ACC112 (cell line): ENCODE data around the gene CHCHD3.

Source experiments
- H2AFZ ChIP-seq: fragments of 200-600 bp; sonication (generic); one replicate; pipeline ENCODE4 v1.6.0; 2017; ENCODE audit warnings: antibody characterized with exemption, low read length; ENCODE audit not compliant: unreplicated experiment
- H3K27ac ChIP-seq: fragments of 200-600 bp; sonication (generic); 2 replicates; pipeline ENCODE4 v1.5.1; 2014; ENCODE audit warnings: low read depth, mild to moderate bottlenecking, antibody characterized with exemption, low read length, moderate library complexity
- H3K27me3 ChIP-seq: fragments of 200-600 bp; sonication (generic); 2 replicates; pipeline ENCODE4 v1.6.1; 2014; ENCODE audit warnings: mild to moderate bottlenecking, antibody characterized with exemption, low read length, moderate library complexity, mixed read lengths; ENCODE audit not compliant: insufficient read depth
- H3K36me3 ChIP-seq: fragments of 200-600 bp; sonication (generic); 2 replicates; pipeline ENCODE4 v1.6.1; 2016; ENCODE audit warnings: mild to moderate bottlenecking, antibody characterized with exemption, low read length, moderate library complexity, mixed read lengths; ENCODE audit not compliant: insufficient read depth
- H3K4me1 ChIP-seq: fragments of 200-600 bp; sonication (generic); one replicate; pipeline ENCODE4 v1.6.1; 2016; ENCODE audit warnings: low read length, mixed read lengths; ENCODE audit not compliant: insufficient read depth, unreplicated experiment, control insufficient read depth
- H3K4me3 ChIP-seq: fragments of 200-600 bp; sonication (generic); 2 replicates; pipeline ENCODE4 v1.5.1; 2014; ENCODE audit warnings: mild to moderate bottlenecking, low read depth, low read length
- H3K79me2 ChIP-seq: fragments of 200-600 bp; sonication (generic); one replicate; pipeline ENCODE4 v1.6.0; 2016; ENCODE audit warnings: low read length; ENCODE audit not compliant: control insufficient read depth, unreplicated experiment, insufficient read depth

Gene CHCHD3

DNA sequence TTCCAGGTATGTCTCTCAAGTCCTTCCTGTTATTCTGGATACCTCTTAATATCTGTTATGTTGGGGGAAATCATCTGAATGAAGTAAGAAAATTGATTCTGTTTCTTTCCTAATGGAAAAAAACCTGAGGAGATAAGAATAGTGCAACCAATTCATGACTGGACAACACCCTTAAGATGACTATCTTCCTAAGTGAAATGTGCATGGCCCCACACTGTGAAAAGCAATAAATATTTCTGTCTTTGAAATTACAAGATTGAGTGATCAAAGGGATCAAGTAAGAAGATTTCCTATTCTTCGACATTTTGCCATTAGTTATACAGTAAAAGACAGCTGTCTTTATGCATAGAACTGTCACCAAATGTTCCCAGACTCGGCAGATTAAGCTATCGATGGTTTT, 73.9 kb downstream of the CHCHD3 start:
- Histone ChIP-seq H3K4me3 (no peak overlapping the region), H3K36me3 (peaks cover 11% of the 10 kb centered on the region; the same call in 1 of the 2 replicates), H3K27ac (no peak overlapping the region), H3K27me3 (no peaks in the 10 kb centered on the region), H3K4me1 (peaks cover 8% of the 10 kb centered on the region), H3K79me2 (peaks cover 8% of the 10 kb centered on the region), H2AFZ (no peak overlapping the region)

DNA sequence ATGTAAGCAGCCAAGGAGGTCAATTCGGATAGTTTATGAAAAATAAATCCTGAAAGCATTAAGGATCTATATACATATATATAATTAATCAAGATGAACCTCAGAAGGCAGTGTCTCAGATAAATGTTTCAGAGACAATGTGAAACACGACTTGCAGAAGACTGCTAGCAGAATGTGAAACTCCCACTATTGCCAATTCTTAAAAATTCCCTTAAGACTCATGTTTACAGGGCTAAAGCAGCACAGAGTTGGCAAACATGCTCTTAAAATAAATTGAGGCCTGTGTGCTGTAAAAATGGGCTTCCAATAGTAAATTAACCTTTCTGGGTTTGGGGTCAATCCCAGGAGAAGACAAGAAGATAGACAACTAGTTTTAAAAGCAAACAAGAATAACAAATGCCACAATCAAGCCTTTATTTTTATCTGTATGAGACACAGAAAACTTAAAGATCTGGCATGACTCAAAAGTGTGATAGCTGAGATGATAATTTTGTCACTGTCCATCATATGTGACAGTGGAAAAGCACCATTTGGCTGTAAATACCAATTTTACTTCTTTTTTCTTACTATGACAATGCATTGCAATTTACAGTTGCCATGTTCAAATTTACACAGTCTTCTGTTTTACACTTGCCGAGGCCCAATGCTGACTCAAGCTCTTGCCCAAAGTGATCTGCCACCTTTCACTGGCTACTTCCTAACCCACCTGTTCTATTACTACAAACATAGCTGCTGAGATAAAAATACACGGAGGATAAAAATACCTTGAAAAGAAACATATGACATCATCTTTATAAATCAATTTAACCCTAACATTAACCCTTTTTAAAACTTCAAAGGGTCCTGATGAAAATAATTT, 78.6 kb downstream of the CHCHD3 start:
- Histone ChIP-seq H3K4me1 (peaks cover 6% of the 10 kb centered on the region), H3K36me3 (peaks cover 11% of the 10 kb centered on the region; the same call in 1 of the 2 replicates), H2AFZ (no peak overlapping the region), H3K79me2 (peaks cover 11% of the 10 kb centered on the region), H3K4me3 (no peak overlapping the region), H3K27me3 (no peaks in the 10 kb centered on the region), H3K27ac (no peak overlapping the region)

DNA sequence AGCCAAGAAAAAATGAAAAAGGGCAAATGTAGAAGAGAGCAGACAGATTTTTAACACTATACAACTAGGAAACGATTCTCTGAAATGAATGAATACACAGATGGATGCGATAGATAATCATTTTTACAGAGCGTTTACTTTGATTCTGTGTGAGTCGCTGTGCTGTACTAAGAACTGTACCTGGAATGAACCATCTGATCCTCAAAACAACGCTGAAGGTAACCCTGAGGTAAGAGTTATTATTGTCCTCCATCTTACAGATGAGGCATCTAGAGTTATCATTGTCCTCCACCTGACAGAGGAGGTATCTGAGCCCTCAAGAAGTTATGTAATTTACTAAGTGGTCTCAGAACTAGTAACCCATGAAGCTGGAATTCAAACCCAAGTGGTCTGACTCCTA, 80.2 kb downstream of the CHCHD3 start:
- Histone ChIP-seq H2AFZ (no peak overlapping the region), H3K4me3 (no peak overlapping the region), H3K4me1 (peaks cover 6% of the 10 kb centered on the region), H3K79me2 (peaks cover 11% of the 10 kb centered on the region), H3K36me3 (no peaks in the 10 kb centered on the region), H3K27me3 (no peaks in the 10 kb centered on the region), H3K27ac (no peak overlapping the region)

DNA sequence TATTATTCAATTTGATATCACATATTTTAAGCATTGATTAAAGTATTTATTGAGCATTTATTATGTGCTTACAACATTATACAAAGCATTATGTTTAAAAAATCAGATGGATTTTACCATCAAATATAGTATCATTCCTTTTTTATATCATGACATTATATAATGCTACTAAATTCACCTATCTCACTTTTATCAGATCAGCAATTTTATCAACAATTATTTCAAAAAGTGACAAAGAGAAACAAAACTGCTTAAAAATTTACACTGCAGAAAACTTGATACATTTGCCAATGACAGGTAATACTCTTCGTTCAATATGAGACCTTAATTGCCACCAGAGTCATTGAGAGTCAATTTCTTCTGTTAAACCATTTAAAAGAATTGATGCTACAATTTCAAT, 82.0 kb downstream of the CHCHD3 start:
- no peaks in the 10 kb centered on the region for H3K36me3 ChIP-seq
- H3K79me2 ChIP-seq, result peaks cover 18% of the 10 kb centered on the region
- H2AFZ ChIP-seq, result no peak overlapping the region
- no peaks in the 10 kb centered on the region for H3K27me3 ChIP-seq
- H3K27ac ChIP-seq, result no peak overlapping the region
- peaks cover 6% of the 10 kb centered on the region for H3K4me1 ChIP-seq
- H3K4me3 ChIP-seq, result no peak overlapping the region

DNA sequence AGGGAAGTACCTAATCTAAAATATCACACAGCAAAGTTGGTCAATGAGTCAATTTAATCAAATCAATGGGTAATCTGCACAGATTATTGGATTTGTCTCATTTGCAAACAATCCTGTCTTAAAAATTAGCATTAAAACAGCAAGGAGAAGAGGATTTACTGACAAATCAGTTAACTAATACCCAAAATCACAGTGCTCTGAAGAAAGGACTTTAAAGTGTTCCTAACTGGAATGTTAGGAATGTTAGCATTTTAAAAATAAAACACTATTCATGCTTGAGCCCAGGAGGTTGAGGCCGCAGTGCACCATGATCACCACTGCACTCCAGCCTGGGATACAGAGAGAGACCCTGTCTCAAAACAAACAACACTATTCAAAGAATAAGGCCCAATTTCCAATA, 83.1 kb downstream of the CHCHD3 start:
- Histone ChIP-seq H2AFZ (no peak overlapping the region), H3K4me1 (peaks cover 6% of the 10 kb centered on the region), H3K27me3 (no peaks in the 10 kb centered on the region), H3K4me3 (no peak overlapping the region), H3K79me2 (peaks cover 27% of the 10 kb centered on the region), H3K36me3 (no peaks in the 10 kb centered on the region), H3K27ac (no peak overlapping the region)

DNA sequence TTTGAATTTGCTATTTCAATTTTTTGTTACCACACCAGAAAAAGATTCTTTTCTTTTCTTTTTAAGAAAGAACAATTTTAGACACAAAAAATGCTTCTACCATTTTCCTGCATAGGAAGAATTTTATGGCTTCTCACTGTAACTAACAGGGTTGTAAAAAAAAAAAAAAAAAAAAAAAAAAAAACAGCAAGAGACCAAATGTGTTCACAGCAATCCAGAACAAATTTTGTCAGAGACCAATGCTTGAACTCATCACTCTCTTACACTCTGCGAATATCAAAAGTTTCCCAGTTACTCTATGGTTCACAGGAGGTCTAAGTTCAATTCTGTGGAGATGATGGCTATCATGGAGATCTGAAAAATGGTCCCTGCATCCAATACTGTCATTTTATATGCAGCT, 84.4 kb downstream of the CHCHD3 start:
- Histone ChIP-seq H3K79me2 (peaks cover 33% of the 10 kb centered on the region), H3K27ac (no peak overlapping the region), H3K36me3 (no peaks in the 10 kb centered on the region), H3K27me3 (no peaks in the 10 kb centered on the region), H3K4me3 (no peak overlapping the region), H3K4me1 (peaks cover 6% of the 10 kb centered on the region), H2AFZ (no peak overlapping the region)

DNA sequence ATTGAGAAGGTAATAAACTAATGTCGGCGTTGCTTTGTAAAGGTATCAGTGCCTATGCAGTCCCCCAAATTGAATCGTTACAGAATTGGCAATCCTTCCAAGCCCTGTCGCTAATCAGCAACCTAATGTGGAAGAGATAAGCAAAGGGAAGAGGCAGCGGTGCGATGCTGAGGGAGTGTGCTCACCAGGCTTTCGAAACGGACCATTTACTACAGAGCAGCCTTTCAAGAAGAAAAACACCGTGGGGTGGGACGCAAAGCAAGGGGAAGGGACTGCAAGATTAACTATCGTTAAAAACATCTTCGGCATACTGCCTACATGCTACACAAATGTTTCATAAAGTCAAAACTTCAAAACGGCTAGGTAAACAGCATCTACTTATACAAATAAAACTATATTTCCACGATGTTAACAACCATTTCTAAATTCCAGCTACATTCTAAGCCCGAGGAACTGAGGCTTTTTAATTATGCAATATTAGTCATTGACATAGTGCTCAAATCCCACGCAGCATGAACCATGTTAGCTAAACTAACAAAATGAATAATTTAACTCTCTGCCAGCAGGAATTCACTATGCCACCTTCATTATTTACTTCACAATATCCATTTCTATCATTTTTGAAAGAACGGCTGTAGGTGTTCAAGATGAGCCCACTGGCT, 85.2 kb downstream of the CHCHD3 start:
- Histone ChIP-seq H3K36me3 (no peaks in the 10 kb centered on the region), H3K27me3 (no peaks in the 10 kb centered on the region), H3K27ac (no peak overlapping the region), H2AFZ (no peak overlapping the region), H3K4me3 (no peak overlapping the region), H3K79me2 (peaks cover 39% of the 10 kb centered on the region), H3K4me1 (peaks cover 6% of the 10 kb centered on the region)

DNA sequence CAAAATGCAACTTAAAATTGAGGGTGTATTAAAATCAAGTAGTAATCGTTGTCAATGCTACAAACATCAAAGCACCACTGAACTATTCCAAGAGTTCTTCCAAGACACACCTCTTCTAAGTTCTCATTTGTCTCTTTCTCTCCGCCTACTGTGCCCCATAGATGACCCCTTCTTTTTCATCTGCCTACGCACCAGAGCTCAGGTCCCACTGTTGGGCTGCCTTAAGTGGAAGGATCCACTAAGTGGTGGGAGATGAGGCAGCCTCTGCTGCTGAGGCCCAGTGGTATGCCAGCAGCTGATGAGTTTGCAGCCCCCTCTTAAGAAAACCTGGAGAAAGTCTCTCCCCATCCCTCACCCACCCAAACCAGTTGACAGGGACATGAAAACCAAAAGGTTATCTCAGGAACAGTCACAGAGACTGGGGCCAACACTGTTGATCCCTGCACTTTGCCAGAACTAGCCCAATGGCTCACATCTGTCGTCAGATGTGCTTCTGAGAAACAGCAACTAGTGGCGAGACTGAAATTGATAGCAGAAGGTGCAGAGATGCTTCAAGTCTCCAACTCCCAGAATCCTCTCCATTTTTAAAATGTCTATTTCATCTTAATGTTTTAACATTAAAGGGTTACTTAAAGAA, 88.4 kb downstream of the CHCHD3 start:
- Histone ChIP-seq H3K36me3 (no peaks in the 10 kb centered on the region), H3K27ac (no peak overlapping the region), H2AFZ (no peak overlapping the region), H3K27me3 (no peaks in the 10 kb centered on the region), H3K4me3 (no peak overlapping the region), H3K4me1 (peaks cover 1% of the 10 kb centered on the region), H3K79me2 (peaks cover 39% of the 10 kb centered on the region)

DNA sequence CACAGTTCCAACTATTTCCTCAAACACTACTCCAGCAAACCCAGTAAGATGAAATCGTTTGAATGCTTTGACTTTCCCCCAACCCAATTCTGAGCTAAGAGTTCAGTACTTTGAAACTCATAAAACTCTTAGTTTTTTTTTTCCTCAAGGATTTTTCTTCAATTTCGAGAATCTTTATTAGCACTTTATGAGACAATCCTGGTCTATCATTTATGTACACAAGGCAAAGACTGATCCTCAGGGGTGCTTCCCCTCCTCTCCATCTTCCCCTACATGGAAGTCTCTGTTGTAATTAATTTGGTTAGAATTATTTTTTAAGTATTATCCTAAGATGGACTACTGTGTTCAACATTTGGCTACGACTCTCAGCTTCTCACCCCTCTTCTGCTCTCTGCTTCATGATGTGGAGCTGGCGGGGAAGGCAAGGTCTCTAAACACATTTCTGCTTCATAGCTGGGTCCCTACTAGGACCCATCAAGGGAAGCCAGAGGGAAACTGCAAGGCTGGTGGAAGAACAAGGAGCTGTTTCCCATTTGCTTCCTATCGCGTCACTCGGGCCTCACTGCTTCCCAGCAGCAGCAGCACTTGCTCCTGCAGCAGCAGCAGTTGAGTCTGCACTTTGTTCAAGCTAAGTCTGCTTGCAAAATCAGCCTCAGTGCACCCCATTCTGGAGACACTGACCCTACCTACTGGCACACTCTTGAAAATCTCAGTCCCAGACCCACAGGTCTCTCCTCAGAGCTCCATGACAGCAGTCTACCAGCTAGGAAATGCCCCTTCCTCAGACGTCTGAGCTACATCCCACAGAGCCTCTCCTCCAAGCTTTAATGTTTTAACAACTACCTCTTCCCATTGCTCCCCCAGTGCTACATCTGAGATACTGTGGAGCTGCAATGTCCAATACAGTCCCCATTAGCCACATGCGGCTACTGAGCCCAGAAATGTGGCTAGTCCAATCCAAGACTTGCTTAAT, 90.0 kb downstream of the CHCHD3 start:
- Histone ChIP-seq H3K4me1 (no peaks in the 10 kb centered on the region), H3K27ac (no peak overlapping the region), H3K36me3 (no peaks in the 10 kb centered on the region), H2AFZ (no peak overlapping the region), H3K79me2 (peaks cover 39% of the 10 kb centered on the region), H3K27me3 (no peaks in the 10 kb centered on the region), H3K4me3 (no peak overlapping the region)

DNA sequence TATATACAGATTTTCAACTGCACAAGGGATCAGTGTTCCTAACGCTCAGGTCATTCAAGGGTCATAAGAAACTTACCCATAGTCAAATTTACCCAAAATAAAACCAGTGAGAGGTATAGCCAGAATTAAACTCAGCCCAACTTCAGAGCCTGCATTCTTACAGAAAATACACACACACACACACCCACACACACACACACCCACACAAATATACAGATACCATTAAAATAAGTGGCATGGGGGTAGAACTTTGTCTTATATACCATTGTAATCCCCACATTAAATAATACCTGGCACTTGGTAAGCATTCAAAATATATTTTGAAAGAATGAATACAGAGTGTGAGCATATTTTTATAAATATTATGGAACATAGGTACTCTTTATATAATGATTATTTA, 93.8 kb downstream of the CHCHD3 start:
- peaks cover 16% of the 10 kb centered on the region for H3K79me2 ChIP-seq
- no peak overlapping the region for H3K27ac ChIP-seq
- H2AFZ ChIP-seq, result no peak overlapping the region
- H3K4me1 ChIP-seq, result no peaks in the 10 kb centered on the region
- H3K27me3 ChIP-seq, result no peaks in the 10 kb centered on the region
- H3K36me3 ChIP-seq, result no peaks in the 10 kb centered on the region
- no peak overlapping the region for H3K4me3 ChIP-seq
